Spleen (tissue), 11 donors: ENCODE results near the gene FURIN. TPM values are rescaled to one million over a fixed set of nuclear protein-coding genes. Genes with fewer than 3 reads are reported as not detected.
"Not testable (repeated sequence)": the region's sequence is repeated elsewhere in the genome, so short reads cannot be mapped to it uniquely, and the experiment has no call there.

ENCODE experiments used
- DNase-seq: peaks from one replicate; pipeline ENCODE4 v3.0.0-alpha.2; 2020
- H3K27ac ChIP-seq, 8 donors: fragments of 200-600 bp; sonication (generic) in 7 of 8; 1 replicate in 4 of 8; 2 replicates in 4 of 8; pipeline versions ENCODE4 v1.5.0 to v1.8.0; 2016 to 2021; ENCODE audit warnings: inconsistent platforms in 4 of 8, mild to moderate bottlenecking in 4 of 8, moderate library complexity in 1 of 8
- H3K27me3 ChIP-seq, 7 donors: fragments of 200-600 bp; sonication (generic) in 6 of 7; replicated peaks in 1 of 7; 1 replicate in 4 of 7; 2 replicates in 3 of 7; pipeline versions ENCODE4 v1.5.0 to v1.8.0; 2016 to 2021; ENCODE audit warnings: inconsistent platforms in 3 of 7, mild to moderate bottlenecking in 1 of 7
- H3K36me3 ChIP-seq, 6 donors: fragments of 200-600 bp; sonication (generic) in 5 of 6; 1 replicate in 4 of 6; 2 replicates in 2 of 6; pipeline versions ENCODE4 v1.5.0 to v1.8.0; 2016 to 2021; ENCODE audit warnings: inconsistent platforms in 2 of 6
- H3K4me1 ChIP-seq, 6 donors: fragments of 200-600 bp; sonication (generic) in 5 of 6; 1 replicate in 3 of 6; 2 replicates in 3 of 6; pipeline versions ENCODE4 v1.5.0 to v1.8.0; 2016 to 2021; ENCODE audit warnings: inconsistent platforms in 3 of 6
- H3K4me3 ChIP-seq, 8 donors: fragments of 200-600 bp; sonication (generic) in 7 of 8; 1 replicate in 4 of 8; 2 replicates in 4 of 8; pipeline versions ENCODE4 v1.5.0 to v1.8.0; 2016 to 2021; ENCODE audit warnings: inconsistent platforms in 4 of 8, mild to moderate bottlenecking in 4 of 8, moderate library complexity in 2 of 8
- H3K9me3 ChIP-seq, 8 donors: fragments of 200-600 bp; sonication (generic) in 7 of 8; 1 replicate in 4 of 8; 2 replicates in 4 of 8; pipeline versions ENCODE4 v1.5.0 to v1.8.0; 2016 to 2021; ENCODE audit warnings: inconsistent platforms in 4 of 8
- CTCF ChIP-seq, 11 experiments: fragments of 200-600 bp in 7 of 11; fragments of 450-650 bp in 4 of 11; sonication (generic) in 4 of 11; IDR thresholded peaks in 8 of 11; conservative IDR thresholded peaks in 3 of 11; 1 replicate in 7 of 11; 2 replicates in 4 of 11; pipeline versions ENCODE4 v1.4.0 to v1.8.0; 2016 to 2021; ENCODE audit warnings: antibody characterized with exemption in 11 of 11, inconsistent platforms in 4 of 11, mild to moderate bottlenecking in 1 of 11
- POLR2A ChIP-seq, 3 donors: fragments of 450-650 bp; IDR thresholded peaks; one replicate each; pipeline ENCODE4 v1.5.1; 2017; ENCODE audit warnings: antibody characterized with exemption in 3 of 3, mild to moderate bottlenecking in 1 of 3
- POLR2AphosphoS5 ChIP-seq, 3 donors: sonication (generic); formaldehyde crosslinking; IDR thresholded peaks; one replicate each; pipeline ENCODE4 v1.5.1; 2017; ENCODE audit warnings: antibody characterized with exemption in 3 of 3
- WGBS, 5 donors: extraction: QIAGEN DNeasy Blood & Tissue Kit in 3 of 5; methylation state at CpG; one replicate each; pipeline versions ENCODE4 v1.1.5 to v1.1.7; 2013 to 2018; 5-methylcytosine and 5-hydroxymethylcytosine counted together
- intact Hi-C: fragments of 100-400 bp; cut with DNase I; formaldehyde crosslinking; loops from one replicate; pipeline ENCODE4 v1.15.0; 2023; ENCODE audit warnings: low total_unique reads
- polyA plus RNA-seq, 3 donors: library from polyadenylated mRNA; stranded (reverse); fragments of 200-250 nt; gene quantifications; one replicate each; pipeline ENCODE4 v1.2.1, GENCODE V29; 2013
- total RNA-seq, 7 donors: library from RNA; depleted of rRNA in 3 of 7; stranded (reverse); fragments of >200 nt in 3 of 7; fragmentation: NEBNext Ultra II Directional in 4 of 7; extraction: Animal tissue kit (Norgen Biotek cat#: 25700) in 4 of 7; gene quantifications; one replicate each; pipeline versions ENCODE4 v1.1.0 to v1.2.1, GENCODE V29; 2016 to 2021
- donor health status: healthy with polysubstance abuse.
- donor health status: DM: no; HTN: no; CAD: no; lungs with moderate emphysema.
- donor health status: DM: no; HTN: no; CAD: no.
- donor health status: Bipolar disorder and iron deficiency.
- donor health status: healthy.
- donor health status: DM: no; HTN: no; CAD: no.
- donor health status: DM: yes; HTN: yes; CAD: no.

FURIN gene
- total and polyA plus RNA-seq, 10 donors, result 10.0 to 139 (median 79.0) TPM

GRCh38 chr15:90906181-90906849 lies 37.9 kb downstream of the FURIN start:
- intact Hi-C loops, result no loop called here
- H3K4me1 ChIP-seq, result peaks cover 15 to 61% (median 24%) of the 10 kb centered on the region in 6 donors
- no peaks in the 10 kb centered on the region for H3K9me3 ChIP-seq
- H3K27ac ChIP-seq, result no peak overlapping the region
- DNase-seq, result peak; percentile 64
- no peaks in the 10 kb centered on the region for H3K27me3 ChIP-seq
- H3K4me3 ChIP-seq, result no peak overlapping the region
- TF ChIP-seq CTCF (IDR thresholded peaks at IDR 0.05 in 8 of 11, conservative IDR thresholded peaks at IDR 0.05 in 3 of 11) (no peak), POLR2A (IDR thresholded peaks at IDR 0.05) (no peak), POLR2AphosphoS5 (IDR thresholded peaks at IDR 0.05) (no peak)
- WGBS, 5 donors, result 93 to 98% (median 94%) methylated on average over 9 to 11 of the region's 11 CpGs
- H3K36me3 ChIP-seq, result peaks cover 0 to 70% (median 65%) of the 10 kb centered on the region in 6 donors

DNA sequence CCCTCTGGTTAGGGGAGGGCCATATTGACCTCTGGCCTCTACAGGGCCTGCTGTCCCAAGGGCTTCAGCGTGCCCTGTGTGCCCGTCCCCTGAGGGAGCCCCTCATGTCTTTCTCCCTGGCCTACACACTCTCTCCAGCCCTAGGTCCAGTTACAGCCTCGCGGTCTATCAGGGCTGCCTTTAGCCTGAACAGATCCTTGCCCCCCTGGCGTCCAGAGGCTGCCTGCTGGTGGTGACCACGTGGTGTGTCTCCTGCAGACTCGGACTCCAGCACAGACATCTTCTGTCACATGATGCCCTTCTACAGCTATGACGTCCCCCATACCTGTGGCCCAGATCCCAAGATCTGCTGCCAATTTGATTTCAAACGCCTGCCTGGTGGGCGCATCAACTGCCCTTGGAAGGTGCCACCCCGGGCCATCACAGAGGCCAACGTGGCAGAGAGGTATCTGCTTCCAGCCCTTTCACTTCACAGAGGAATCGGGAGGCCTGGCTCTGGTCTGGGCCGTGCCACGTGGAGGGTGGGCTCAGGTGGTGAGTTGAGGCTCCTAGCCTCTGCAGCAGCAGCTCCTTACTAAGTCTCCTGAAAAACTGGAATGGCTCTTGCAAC lies 38.8 kb downstream of the FURIN start:
- 80 to 94% (median 91%) methylated on average over 11 to 15 of the region's 15 CpGs for WGBS, 5 donors
- DNase-seq, result peak; percentile 69
- TF ChIP-seq POLR2A (IDR thresholded peaks at IDR 0.05), result no peak
- no peak for TF ChIP-seq CTCF (IDR thresholded peaks at IDR 0.05 in 8 of 11, conservative IDR thresholded peaks at IDR 0.05 in 3 of 11)
- peak in 1 of 3 donors; percentile 21 for TF ChIP-seq POLR2AphosphoS5 (IDR thresholded peaks at IDR 0.05)
- H3K4me1 ChIP-seq, result peaks cover 9 to 61% (median 16%) of the 10 kb centered on the region in 6 donors
- peaks cover 4 to 78% (median 74%) of the 10 kb centered on the region in 6 donors for H3K36me3 ChIP-seq
- H3K27me3 ChIP-seq, result no peaks in the 10 kb centered on the region
- no peaks in the 10 kb centered on the region for H3K9me3 ChIP-seq
- intact Hi-C loops, result no loop called here
- H3K27ac ChIP-seq, result no peak overlapping the region
- H3K4me3 ChIP-seq, result no peak overlapping the region

DNA sequence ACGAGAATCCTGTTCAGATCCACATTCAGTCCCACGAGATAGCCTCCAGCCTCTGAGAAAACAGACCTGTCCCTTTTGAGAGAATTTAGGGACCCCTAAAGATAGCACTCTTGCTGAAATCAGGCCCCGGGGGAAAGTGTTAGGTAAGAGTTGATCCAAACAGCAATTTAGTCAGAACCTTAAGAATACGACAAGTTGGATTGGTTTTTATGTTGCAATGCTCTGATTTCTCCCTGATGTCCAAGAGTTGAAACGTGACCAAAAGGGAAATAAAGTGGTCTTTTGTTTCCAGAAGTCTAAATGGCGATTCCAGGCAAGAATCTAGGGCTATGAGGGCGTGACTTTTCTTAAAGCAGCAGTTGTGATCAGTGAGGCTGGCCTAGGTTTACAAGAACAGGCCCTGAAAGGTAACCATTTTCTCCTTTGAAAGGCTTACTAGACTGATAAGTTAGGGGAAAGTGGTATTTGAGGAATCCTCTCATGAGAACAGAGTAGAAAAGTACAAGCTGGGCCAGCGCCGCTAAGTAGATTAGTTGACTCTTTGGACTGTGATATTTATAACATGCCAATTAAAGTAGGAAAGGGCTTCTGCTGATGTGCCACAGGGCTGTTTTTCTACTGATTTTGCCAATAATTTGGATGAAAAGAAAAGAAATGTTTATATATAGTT lies 39.6 kb downstream of the FURIN start:
- no peak overlapping the region for H3K27ac ChIP-seq
- DNase-seq, result no peak
- WGBS, 5 donors, result 83 to 92% (median 87%) methylated on average over 9 of the region's 9 CpGs

GRCh38 chr15:90909449-90909848 lies 41.1 kb downstream of the FURIN start:
- H3K9me3 ChIP-seq, H3K27me3 ChIP-seq, H3K27ac ChIP-seq, H3K4me3 ChIP-seq, intact Hi-C loops: not testable (repeated sequence)
- Histone ChIP-seq H3K4me1 (peaks cover 0 to 68% (median 11%) of the 10 kb centered on the region in 6 donors), H3K36me3 (peaks cover 17 to 100% (median 96%) of the 10 kb centered on the region in 6 donors)
- DNase-seq, result peak; percentile 29
- WGBS, 5 donors, result 84 to 96% (median 92%) methylated on average over 11 of the region's 11 CpGs

More for the DNA sequence above, 39.6 kb downstream of the FURIN start:
- H3K4me3 ChIP-seq, result no peak overlapping the region
- H3K4me1 ChIP-seq, result peaks cover 9 to 68% (median 16%) of the 10 kb centered on the region in 6 donors
- TF ChIP-seq POLR2A (IDR thresholded peaks at IDR 0.05) (no peak), POLR2AphosphoS5 (IDR thresholded peaks at IDR 0.05) (no peak), CTCF (IDR thresholded peaks at IDR 0.05 in 8 of 11, conservative IDR thresholded peaks at IDR 0.05 in 3 of 11) (no peak)
- no peaks in the 10 kb centered on the region for H3K27me3 ChIP-seq
- no peaks in the 10 kb centered on the region for H3K9me3 ChIP-seq
- peaks cover 11 to 86% (median 82%) of the 10 kb centered on the region in 6 donors for H3K36me3 ChIP-seq
- intact Hi-C loops, result no loop called here
